ENCODE results near the gene TSGA10IP. TPM values are rescaled to one million over a fixed set of nuclear protein-coding genes. Genes with fewer than 3 reads are reported as not detected.

TSGA10IP gene
- total RNA-seq, 4 donors from 2014 or later, result not detected

GRCh38 chr11:65962141-65962564 is 16.9 kb downstream of the TSGA10IP start:
- peak overlapping the region; percentile 92 to 99 (median 96) for H3K4me3 ChIP-seq
- H3K9me3 ChIP-seq, result no peaks in the 10 kb centered on the region
- H3K27me3 ChIP-seq, result peaks cover 0 to 6% (median 0%) of the 10 kb centered on the region in 4 donors
- intact Hi-C loops (cut with DNase I), result loop anchor here (5.0 kb wide), 1 partner anchor 40 kb away; the partner anchor contains the start of genes BANF1 and EIF1AD
- WGBS, result 5% methylated on average over 13 of the region's 13 CpGs
- peak overlapping the region; percentile 84 to 92 (median 91) for H3K27ac ChIP-seq (replicated peaks in 1 of 4)
- DNase-seq (ENCODE audit: extremely low spot score), result no peak
- H3K4me1 ChIP-seq, result peaks cover 23 to 34% (median 32%) of the 10 kb centered on the region in 4 donors
- no peak for TF ChIP-seq EP300 (IDR thresholded peaks at IDR 0.05)
- no peak for TF ChIP-seq POLR2AphosphoS5 (IDR thresholded peaks at IDR 0.05)
- TF ChIP-seq POLR2A (IDR thresholded peaks at IDR 0.05; ENCODE audit: low read depth), result no peak
- TF ChIP-seq CTCF (IDR thresholded peaks at IDR 0.05), result no peak
- H3K36me3 ChIP-seq, result peaks cover 30 to 38% (median 34%) of the 10 kb centered on the region in 4 donors

GRCh38 chr11:65964906-65965305 is 19.6 kb downstream of the TSGA10IP start:
- peaks cover 58 to 65% (median 61%) of the 10 kb centered on the region in 4 donors for H3K36me3 ChIP-seq
- WGBS, result 71% methylated on average over 9 of the region's 10 CpGs
- intact Hi-C loops (cut with DNase I), result loop anchor here (5.0 kb wide), 1 partner anchor 37 kb away; the partner anchor contains the start of genes BANF1 and EIF1AD

DNA sequence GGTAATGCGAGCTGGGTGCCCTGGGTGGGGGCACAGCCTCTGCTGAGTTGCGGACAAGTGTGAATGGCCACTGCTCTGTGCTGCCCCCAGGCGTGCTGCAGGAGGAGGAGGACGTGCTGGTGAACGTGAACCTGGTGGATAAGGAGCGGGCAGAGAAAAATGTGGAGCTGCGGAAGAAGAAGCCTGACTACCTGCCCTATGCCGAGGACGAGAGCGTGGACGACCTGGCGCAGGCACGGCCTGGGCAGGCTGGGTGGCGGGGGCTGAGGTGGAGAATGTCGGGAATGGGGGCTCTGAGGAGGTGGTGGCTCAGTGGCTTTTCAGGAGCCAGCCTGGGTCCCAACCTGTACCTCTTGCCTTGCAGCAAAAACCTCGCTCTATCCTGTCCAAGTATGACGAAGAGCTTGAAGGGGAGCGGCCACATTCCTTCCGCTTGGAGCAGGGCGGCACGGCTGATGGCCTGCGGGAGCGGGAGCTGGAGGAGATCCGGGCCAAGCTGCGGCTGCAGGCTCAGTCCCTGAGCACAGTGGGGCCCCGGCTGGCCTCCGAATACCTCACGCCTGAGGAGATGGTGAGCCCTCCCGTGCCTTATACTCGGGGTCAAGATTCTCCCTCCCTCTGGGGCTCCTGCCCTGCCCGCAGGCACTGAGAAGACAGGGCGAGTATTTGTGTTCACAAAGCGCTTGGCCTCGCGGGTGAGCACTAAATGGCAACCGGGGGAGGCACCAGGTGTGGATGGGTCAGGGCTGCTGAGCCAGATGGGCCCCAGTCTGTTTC is 20.9 kb downstream of the TSGA10IP start:
- DNase-seq (ENCODE audit: extremely low spot score), result no peak
- Histone ChIP-seq H3K27ac (replicated peaks in 1 of 4) (no peak overlapping the region), H3K9me3 (no peaks in the 10 kb centered on the region), H3K27me3 (no peaks in the 10 kb centered on the region), H3K36me3 (peaks cover 61 to 72% (median 68%) of the 10 kb centered on the region in 4 donors), H3K4me3 (no peak overlapping the region), H3K4me1 (peaks cover 18 to 28% (median 26%) of the 10 kb centered on the region in 4 donors)
- TF ChIP-seq CTCF (IDR thresholded peaks at IDR 0.05), result no peak
- no peak for TF ChIP-seq POLR2AphosphoS5 (IDR thresholded peaks at IDR 0.05)
- TF ChIP-seq EP300 (IDR thresholded peaks at IDR 0.05), result no peak
- no peak for TF ChIP-seq POLR2A (IDR thresholded peaks at IDR 0.05; ENCODE audit: low read depth)
- intact Hi-C loops (cut with DNase I), result no loop called here
- WGBS, result 91% methylated on average over 28 of the region's 36 CpGs

More at GRCh38 chr11:65964906-65965305, 19.6 kb downstream of the TSGA10IP start:
- no peak for DNase-seq (ENCODE audit: extremely low spot score)
- Histone ChIP-seq H3K9me3 (no peaks in the 10 kb centered on the region), H3K27me3 (no peaks in the 10 kb centered on the region), H3K4me1 (peaks cover 23 to 34% (median 32%) of the 10 kb centered on the region in 4 donors), H3K4me3 (no peak overlapping the region), H3K27ac (replicated peaks in 1 of 4) (no peak overlapping the region)
- TF ChIP-seq CTCF (IDR thresholded peaks at IDR 0.05), result no peak
- TF ChIP-seq POLR2AphosphoS5 (IDR thresholded peaks at IDR 0.05), result no peak
- TF ChIP-seq POLR2A (IDR thresholded peaks at IDR 0.05; ENCODE audit: low read depth), result no peak
- TF ChIP-seq EP300 (IDR thresholded peaks at IDR 0.05), result no peak

DNA sequence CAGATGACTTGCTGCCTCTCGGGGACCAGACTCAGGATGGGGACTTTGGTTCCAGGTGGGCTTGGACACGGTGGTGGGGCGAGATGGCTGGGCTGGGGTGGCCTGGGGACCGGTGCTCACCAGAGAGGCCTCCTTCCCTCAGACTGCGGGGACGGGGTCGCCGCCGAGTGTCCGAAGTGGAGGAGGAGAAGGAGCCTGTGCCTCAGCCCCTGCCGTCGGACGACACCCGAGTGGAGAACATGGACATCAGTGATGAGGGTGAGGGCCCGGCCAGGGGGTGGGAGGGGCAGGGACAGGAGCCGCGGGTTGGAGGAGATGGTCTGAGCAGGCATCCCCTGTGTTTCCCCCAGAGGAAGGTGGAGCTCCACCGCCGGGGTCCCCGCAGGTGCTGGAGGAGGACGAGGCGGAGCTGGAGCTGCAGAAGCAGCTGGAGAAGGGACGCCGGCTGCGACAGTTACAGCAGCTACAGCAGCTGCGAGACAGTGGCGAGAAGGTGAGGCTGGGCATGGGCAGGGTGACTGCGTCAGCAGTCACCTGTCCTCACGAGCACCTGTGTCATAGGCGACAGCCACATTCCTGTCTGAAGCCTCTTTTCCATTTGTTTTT is 22.2 kb downstream of the TSGA10IP start:
- intact Hi-C loops (cut with DNase I), result no loop called here
- 88% methylated on average over 30 of the region's 30 CpGs for WGBS
- Histone ChIP-seq H3K9me3 (no peaks in the 10 kb centered on the region), H3K4me1 (peaks cover 16 to 22% (median 20%) of the 10 kb centered on the region in 4 donors), H3K27me3 (no peaks in the 10 kb centered on the region), H3K36me3 (peaks cover 61 to 83% (median 72%) of the 10 kb centered on the region in 4 donors), H3K27ac (replicated peaks in 1 of 4) (no peak overlapping the region), H3K4me3 (no peak overlapping the region)
- no peak for TF ChIP-seq POLR2AphosphoS5 (IDR thresholded peaks at IDR 0.05)
- TF ChIP-seq POLR2A (IDR thresholded peaks at IDR 0.05; ENCODE audit: low read depth), result no peak
- TF ChIP-seq CTCF (IDR thresholded peaks at IDR 0.05), result no peak
- TF ChIP-seq EP300 (IDR thresholded peaks at IDR 0.05), result no peak
- DNase-seq (ENCODE audit: extremely low spot score), result no peak

Data from esophagus muscularis mucosa (tissue), 4 donors.